Prostate gland (tissue), 2 donors: ENCODE measurements around the gene HOXB1.

ENCODE experiments used
- CTCF ChIP-seq, 4 experiments: fragments of 200-600 bp in 2 of 4; fragments of 450-650 bp in 2 of 4; sonication (generic) in 2 of 4; IDR thresholded peaks; 1 replicate in 3 of 4; 2 replicates in 1 of 4; pipeline ENCODE4 v1.5.1; 2016 to 2019; ENCODE audit warnings: antibody characterized with exemption in 4 of 4, mild to moderate bottlenecking in 2 of 4, moderate library complexity in 2 of 4
- POLR2A ChIP-seq: fragments of 450-650 bp; IDR thresholded peaks from one replicate; pipeline ENCODE4 v1.6.1; 2016; ENCODE audit warnings: antibody characterized with exemption, mild to moderate bottlenecking

GRCh38 chr17:48510761-48511604, 19.8 kb downstream of the HOXB1 start:
- TF ChIP-seq CTCF (IDR thresholded peaks at IDR 0.05) (no peak), POLR2A (no peak)
